ENCODE data around the gene YY1.

- TF ChIP-seq CTCF (IDR thresholded peaks at IDR 0.05) (no peak), RAD21 (conservative IDR thresholded peaks at IDR 0.05 in 1 of 2, IDR thresholded peaks at IDR 0.05 in 1 of 2) (no peak), EP300 (IDR thresholded peaks at IDR 0.05) (no peak), POLR2A (IDR thresholded peaks at IDR 0.05; ENCODE audit: low read length) (no peak), MAFK (IDR thresholded peaks at IDR 0.05; ENCODE audit: partially characterized antibody) (no peak), RCOR1 (IDR thresholded peaks at IDR 0.05; ENCODE audit: low read depth, low read length) (no peak), USF2 (IDR thresholded peaks at IDR 0.05) (no peak), REST (IDR thresholded peaks at IDR 0.05) (no peak), E2F6 (IDR thresholded peaks at IDR 0.05; ENCODE audit: borderline replicate concordance, low read depth) (no peak), PHF8 (IDR thresholded peaks at IDR 0.05; ENCODE audit: borderline replicate concordance, low read depth) (no peak), MAX (IDR thresholded peaks at IDR 0.05) (no peak), POLR2AphosphoS2 (conservative IDR thresholded peaks at IDR 0.05; ENCODE audit: low read length) (no peak)
These were observed 55.4 kb downstream of the YY1 start for GRCh38 chr14:100294213-100294962.

All from A549 (cell line).